ENCODE results near the gene ZMIZ1.

The ZMIZ1 gene

DNA sequence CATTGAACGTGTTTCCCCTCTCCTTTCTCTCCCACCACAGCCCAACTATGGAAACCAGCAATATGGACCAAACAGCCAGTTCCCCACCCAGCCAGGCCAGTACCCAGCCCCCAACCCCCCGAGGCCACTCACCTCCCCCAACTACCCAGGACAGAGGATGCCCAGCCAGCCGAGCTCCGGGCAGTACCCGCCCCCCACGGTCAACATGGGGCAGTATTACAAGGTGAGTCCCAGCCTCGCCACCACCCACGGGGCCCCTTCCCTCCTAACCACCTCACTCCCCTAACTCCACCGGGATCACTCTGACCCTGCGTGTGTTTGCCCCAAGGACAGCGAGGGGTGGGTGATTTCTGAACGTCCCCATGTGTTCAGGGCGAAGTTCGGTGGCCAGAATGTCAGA, 227.7 kb downstream of the ZMIZ1 start:
- H3K4me1 ChIP-seq (ENCODE audit: insufficient read depth, low read length, poor library complexity, severe bottlenecking) = no peaks in the 10 kb centered on the region
- H3K9ac ChIP-seq (ENCODE audit: low read depth, low read length, poor library complexity, severe bottlenecking) = no peak overlapping the region
- H3K9me2 ChIP-seq (replicated peaks; ENCODE audit: low read depth, low read length) = no peaks in the 10 kb centered on the region
- no peaks in the 10 kb centered on the region for H3K27me3 ChIP-seq (ENCODE audit: insufficient read depth, low read length, poor library complexity, severe bottlenecking)
- TF ChIP-seq, protein P1, sequence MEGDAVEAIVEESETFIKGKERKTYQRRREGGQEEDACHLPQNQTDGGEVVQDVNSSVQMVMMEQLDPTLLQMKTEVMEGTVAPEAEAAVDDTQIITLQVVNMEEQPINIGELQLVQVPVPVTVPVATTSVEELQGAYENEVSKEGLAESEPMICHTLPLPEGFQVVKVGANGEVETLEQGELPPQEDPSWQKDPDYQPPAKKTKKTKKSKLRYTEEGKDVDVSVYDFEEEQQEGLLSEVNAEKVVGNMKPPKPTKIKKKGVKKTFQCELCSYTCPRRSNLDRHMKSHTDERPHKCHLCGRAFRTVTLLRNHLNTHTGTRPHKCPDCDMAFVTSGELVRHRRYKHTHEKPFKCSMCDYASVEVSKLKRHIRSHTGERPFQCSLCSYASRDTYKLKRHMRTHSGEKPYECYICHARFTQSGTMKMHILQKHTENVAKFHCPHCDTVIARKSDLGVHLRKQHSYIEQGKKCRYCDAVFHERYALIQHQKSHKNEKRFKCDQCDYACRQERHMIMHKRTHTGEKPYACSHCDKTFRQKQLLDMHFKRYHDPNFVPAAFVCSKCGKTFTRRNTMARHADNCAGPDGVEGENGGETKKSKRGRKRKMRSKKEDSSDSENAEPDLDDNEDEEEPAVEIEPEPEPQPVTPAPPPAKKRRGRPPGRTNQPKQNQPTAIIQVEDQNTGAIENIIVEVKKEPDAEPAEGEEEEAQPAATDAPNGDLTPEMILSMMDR (conservative IDR thresholded peaks at IDR 0.05; ENCODE audit: low read length) = no peak
- TF ChIP-seq EZH2phosphoT487 (IDR thresholded peaks at IDR 0.05; ENCODE audit: borderline replicate concordance) = no peak
- H4K20me1 ChIP-seq (ENCODE audit: insufficient read depth, low read length, poor library complexity, severe bottlenecking) = peaks cover 4% of the 10 kb centered on the region
- no peak overlapping the region for H2AFZ ChIP-seq (ENCODE audit: low read length)
- H3K79me2 ChIP-seq (ENCODE audit: insufficient read depth, low read length) = no peaks in the 10 kb centered on the region
- H3K36me3 ChIP-seq (ENCODE audit: insufficient read depth, low read length) = peaks cover 100% of the 10 kb centered on the region; the same call in 1 of the 2 replicates
- H3F3A ChIP-seq (ENCODE audit: low read depth) = no peaks in the 10 kb centered on the region
- H3K9me3 ChIP-seq (ENCODE audit: insufficient read depth, low read depth, low read length) = no peaks in the 10 kb centered on the region
- no peak overlapping the region for H3K4me3 ChIP-seq (ENCODE audit: low read length, poor library complexity, severe bottlenecking)
- H3K4me2 ChIP-seq (ENCODE audit: low read depth, low read length, poor library complexity, severe bottlenecking) = no peak overlapping the region

DNA sequence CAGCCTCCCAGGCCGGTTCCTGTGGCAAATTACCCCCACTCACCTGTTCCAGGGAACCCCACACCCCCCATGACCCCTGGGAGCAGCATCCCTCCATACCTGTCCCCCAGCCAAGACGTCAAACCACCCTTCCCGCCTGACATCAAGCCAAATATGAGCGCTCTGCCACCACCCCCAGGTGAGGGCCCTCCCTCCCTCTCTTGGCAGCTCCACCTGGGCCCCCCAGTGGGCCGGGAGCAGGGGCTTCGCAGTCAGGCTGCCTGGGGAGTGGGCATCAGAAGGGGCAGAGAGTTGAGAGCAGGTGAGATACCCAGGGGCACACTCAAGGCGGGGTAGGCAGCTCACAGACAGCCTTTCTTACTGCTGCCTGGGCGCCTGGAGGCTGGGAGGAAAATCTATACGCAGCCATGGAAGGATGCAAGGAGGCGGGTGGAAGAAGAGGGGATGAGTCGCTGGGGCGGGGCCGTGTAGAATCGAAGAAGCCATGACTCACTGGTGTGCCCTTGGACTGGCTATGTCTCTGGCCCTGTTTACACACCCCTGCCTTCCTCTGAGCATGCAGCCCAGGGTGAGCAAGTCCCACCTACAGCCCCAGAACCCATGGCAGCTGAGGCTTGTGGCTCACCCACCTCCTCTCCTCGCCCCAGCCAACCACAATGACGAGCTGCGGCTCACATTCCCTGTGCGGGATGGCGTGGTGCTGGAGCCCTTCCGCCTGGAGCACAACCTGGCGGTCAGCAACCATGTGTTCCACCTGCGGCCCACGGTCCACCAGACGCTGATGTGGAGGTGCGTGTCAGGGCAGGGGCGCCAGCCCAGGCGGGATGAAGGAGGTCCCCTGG, 229.9 kb downstream of the ZMIZ1 start:
- no peak overlapping the region for H2AFZ ChIP-seq (ENCODE audit: low read length)
- TF ChIP-seq, protein P1 (conservative IDR thresholded peaks at IDR 0.05; ENCODE audit: low read length) = no peak
- no peak for TF ChIP-seq EZH2phosphoT487 (IDR thresholded peaks at IDR 0.05; ENCODE audit: borderline replicate concordance)
- no peaks in the 10 kb centered on the region for H4K20me1 ChIP-seq (ENCODE audit: insufficient read depth, low read length, poor library complexity, severe bottlenecking)
- H3K4me2 ChIP-seq (ENCODE audit: low read depth, low read length, poor library complexity, severe bottlenecking) = no peak overlapping the region
- H3K27me3 ChIP-seq (ENCODE audit: insufficient read depth, low read length, poor library complexity, severe bottlenecking) = no peaks in the 10 kb centered on the region
- no peaks in the 10 kb centered on the region for H3K79me2 ChIP-seq (ENCODE audit: insufficient read depth, low read length)
- H3K9me2 ChIP-seq (replicated peaks; ENCODE audit: low read depth, low read length) = no peaks in the 10 kb centered on the region
- H3F3A ChIP-seq (ENCODE audit: low read depth) = no peaks in the 10 kb centered on the region
- no peak overlapping the region for H3K9ac ChIP-seq (ENCODE audit: low read depth, low read length, poor library complexity, severe bottlenecking)
- H3K36me3 ChIP-seq (ENCODE audit: insufficient read depth, low read length) = peaks cover 97% of the 10 kb centered on the region; the same call in 1 of the 2 replicates
- no peaks in the 10 kb centered on the region for H3K9me3 ChIP-seq (ENCODE audit: insufficient read depth, low read depth, low read length)
- no peaks in the 10 kb centered on the region for H3K4me1 ChIP-seq (ENCODE audit: insufficient read depth, low read length, poor library complexity, severe bottlenecking)
- H3K4me3 ChIP-seq (ENCODE audit: low read length, poor library complexity, severe bottlenecking) = no peak overlapping the region

DNA sequence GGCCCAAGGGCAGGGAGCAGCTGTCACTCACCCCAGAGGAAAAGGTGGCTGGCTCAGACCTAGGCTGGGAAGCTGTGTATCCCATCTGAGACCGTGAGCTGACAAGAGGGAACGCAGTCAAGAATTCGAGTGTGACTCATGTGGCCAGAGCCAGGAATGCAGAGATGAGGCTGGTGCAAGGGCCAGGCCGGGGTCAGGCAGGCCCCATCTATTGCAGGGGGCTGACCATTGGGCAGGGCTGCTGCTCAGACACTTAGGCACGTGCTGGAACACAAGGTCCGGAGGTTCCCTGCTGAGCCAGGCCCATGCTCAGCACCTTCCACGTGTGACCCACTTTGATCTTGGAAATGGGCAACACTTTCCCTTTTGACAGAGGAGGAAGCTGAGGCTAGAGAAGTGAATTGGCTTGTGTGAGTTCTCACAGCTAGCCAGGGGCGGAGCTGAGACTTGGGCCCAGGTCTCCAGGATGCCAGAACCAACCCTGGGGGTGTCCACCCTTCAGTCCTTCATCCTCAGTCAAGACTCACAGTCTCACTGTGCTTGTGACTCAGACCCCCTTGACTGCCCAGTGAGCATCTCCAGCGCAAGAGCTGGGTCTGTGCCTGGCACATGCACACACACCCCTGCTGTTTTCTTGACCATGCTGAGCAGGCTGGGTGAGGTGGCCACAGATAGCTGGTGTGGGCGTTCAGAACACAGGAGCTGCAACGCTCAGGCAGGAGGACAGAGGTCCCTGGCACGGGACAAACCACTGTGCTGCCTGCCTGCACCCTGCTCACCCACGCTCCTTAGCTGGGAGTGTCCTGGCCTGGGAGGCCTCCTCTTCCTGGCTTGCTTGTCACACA, 230.9 kb downstream of the ZMIZ1 start:
- TF ChIP-seq EZH2phosphoT487 (IDR thresholded peaks at IDR 0.05; ENCODE audit: borderline replicate concordance) = no peak
- TF ChIP-seq, protein P1 (conservative IDR thresholded peaks at IDR 0.05; ENCODE audit: low read length) = no peak
- Histone ChIP-seq H3K9me3 (ENCODE audit: insufficient read depth, low read depth, low read length) (no peaks in the 10 kb centered on the region), H3K9me2 (replicated peaks; ENCODE audit: low read depth, low read length) (no peaks in the 10 kb centered on the region), H3K4me1 (ENCODE audit: insufficient read depth, low read length, poor library complexity, severe bottlenecking) (no peaks in the 10 kb centered on the region), H4K20me1 (ENCODE audit: insufficient read depth, low read length, poor library complexity, severe bottlenecking) (no peaks in the 10 kb centered on the region), H3F3A (ENCODE audit: low read depth) (no peaks in the 10 kb centered on the region), H3K4me3 (ENCODE audit: low read length, poor library complexity, severe bottlenecking) (no peak overlapping the region), H3K4me2 (ENCODE audit: low read depth, low read length, poor library complexity, severe bottlenecking) (no peak overlapping the region), H3K9ac (ENCODE audit: low read depth, low read length, poor library complexity, severe bottlenecking) (no peak overlapping the region), H2AFZ (ENCODE audit: low read length) (no peak overlapping the region), H3K36me3 (ENCODE audit: insufficient read depth, low read length) (peaks cover 97% of the 10 kb centered on the region; the same call in 1 of the 2 replicates), H3K27me3 (ENCODE audit: insufficient read depth, low read length, poor library complexity, severe bottlenecking) (no peaks in the 10 kb centered on the region), H3K79me2 (ENCODE audit: insufficient read depth, low read length) (no peaks in the 10 kb centered on the region)

Data from Loucy (cell line).